GM12864 (cell line): ENCODE results near the gene POC5.
A peak's percentile ranks its signal among the peaks of the same experiment; 100 is the strongest.

Experiments used
- DNase-seq: peaks from one replicate; pipeline ENCODE4 v3.0.0-alpha.2; 2011; ENCODE audit warnings: low read depth
- H3K4me3 ChIP-seq: 2 replicates; pipeline ENCODE4 v1.5.1; 2011; ENCODE audit warnings: mild to moderate bottlenecking, low read depth, low read length, control low read depth
- CTCF ChIP-seq: IDR thresholded peaks from 2 replicates; pipeline ENCODE4 v1.5.1; 2011; ENCODE audit warnings: low read depth, mild to moderate bottlenecking, moderate library complexity, low read length, control low read depth, inconsistent platforms; ENCODE audit errors: missing control alignments

POC5 gene

GRCh38 chr5:75685141-75685540 is 32.1 kb downstream of the POC5 start:
- DNase-seq, result no peak
- H3K4me3 ChIP-seq, result no peak overlapping the region
- no peak for TF ChIP-seq CTCF

GRCh38 chr5:75681125-75681830 is 36.0 kb downstream of the POC5 start:
- no peak for DNase-seq
- peak; percentile 45 for TF ChIP-seq CTCF
- no peak overlapping the region for H3K4me3 ChIP-seq

GRCh38 chr5:75678155-75678554 is 39.1 kb downstream of the POC5 start:
- no peak for TF ChIP-seq CTCF
- no peak for DNase-seq
- H3K4me3 ChIP-seq, result no peak overlapping the region

GRCh38 chr5:75677607-75678006 is 39.6 kb downstream of the POC5 start:
- TF ChIP-seq CTCF, result no peak
- DNase-seq, result no peak
- H3K4me3 ChIP-seq, result no peak overlapping the region

GRCh38 chr5:75675783-75676182 is 41.5 kb downstream of the POC5 start:
- H3K4me3 ChIP-seq, result no peak overlapping the region
- no peak for DNase-seq
- no peak for TF ChIP-seq CTCF

GRCh38 chr5:75672616-75673015 is 44.6 kb downstream of the POC5 start:
- H3K4me3 ChIP-seq, result no peak overlapping the region
- DNase-seq, result no peak

More at GRCh38 chr5:75672616-75673015, 44.6 kb downstream of the POC5 start:
- no peak for TF ChIP-seq CTCF
